SK-N-SH treated with all-trans-retinoic acid at 6 μM for 48 hours (cell line): ENCODE data around the gene ENOSF1.

Experiments used
- ATAC-seq: fragments of 200-7000 bp; cut with Tn5 transposase; 3 replicates; pipeline ENCODE4 v1.9.1; 2020; ENCODE audit warnings: mild to moderate bottlenecking, moderate library complexity
- ARNTL ChIP-seq: fragments of 450-650 bp; formaldehyde crosslinking; IDR thresholded peaks from 2 replicates; pipeline ENCODE4 v1.5.0; 2020; ENCODE audit warnings: low read depth, mild to moderate bottlenecking, moderate library complexity, borderline replicate concordance
- BACH2 ChIP-seq: fragments of 250-450 bp; sonication (Bioruptor Pico); IDR thresholded peaks from 2 replicates; pipeline ENCODE4 v1.9.0; 2021; ENCODE audit warnings: mild to moderate bottlenecking, borderline replicate concordance
- CREB5 ChIP-seq: fragments of 250-450 bp; sonication (Bioruptor Pico); IDR thresholded peaks from 2 replicates; pipeline ENCODE4 v1.5.1; 2020; ENCODE audit warnings: low read depth, mild to moderate bottlenecking, moderate library complexity
- CSDC2 ChIP-seq: fragments of 250-450 bp; sonication (Bioruptor Pico); IDR thresholded peaks from 2 replicates; pipeline ENCODE4 v1.5.0; 2020; ENCODE audit warnings: mild to moderate bottlenecking, moderate library complexity
- CSRNP3 ChIP-seq: fragments of 250-450 bp; sonication (Bioruptor Pico); IDR thresholded peaks from 2 replicates; pipeline ENCODE4 v1.5.1; 2021; ENCODE audit warnings: mild to moderate bottlenecking, moderate library complexity
- ESRRG ChIP-seq: fragments of 250-450 bp; sonication (Bioruptor Pico); IDR thresholded peaks from 2 replicates; pipeline ENCODE4 v1.6.1; 2021; ENCODE audit warnings: mild to moderate bottlenecking
- GLIS3 ChIP-seq: fragments of 250-450 bp; sonication (Bioruptor Pico); IDR thresholded peaks from 2 replicates; pipeline ENCODE4 v1.5.0; 2020; ENCODE audit warnings: mild to moderate bottlenecking, moderate library complexity
- OSR1 ChIP-seq: fragments of 250-450 bp; sonication (Bioruptor Pico); IDR thresholded peaks from 2 replicates; pipeline ENCODE4 v1.8.0; 2022; ENCODE audit warnings: moderate library complexity, mild to moderate bottlenecking, inconsistent platforms
- PATZ1 ChIP-seq: fragments of 250-450 bp; sonication (Bioruptor Pico); IDR thresholded peaks from 2 replicates; pipeline ENCODE4 v1.8.0; 2020; ENCODE audit warnings: mild to moderate bottlenecking, moderate library complexity, borderline replicate concordance
- PPARA ChIP-seq: fragments of 250-450 bp; sonication (Bioruptor Pico); IDR thresholded peaks from 2 replicates; pipeline ENCODE4 v1.5.0; 2020; ENCODE audit warnings: mild to moderate bottlenecking, borderline replicate concordance
- RARB ChIP-seq: fragments of 250-450 bp; sonication (Bioruptor Pico); IDR thresholded peaks from 2 replicates; pipeline ENCODE4 v1.8.0; 2021; ENCODE audit warnings: mild to moderate bottlenecking, moderate library complexity
- SNAI2 ChIP-seq: fragments of 250-450 bp; sonication (Bioruptor Pico); IDR thresholded peaks from 2 replicates; pipeline ENCODE4 v1.5.0; 2020; ENCODE audit warnings: mild to moderate bottlenecking, moderate library complexity
- TCF4 ChIP-seq: fragments of 250-450 bp; sonication (Bioruptor Pico); IDR thresholded peaks from 2 replicates; pipeline ENCODE4 v1.8.0; 2021; ENCODE audit warnings: mild to moderate bottlenecking, moderate library complexity, borderline replicate concordance
- TOX ChIP-seq: fragments of 250-450 bp; sonication (Bioruptor Pico); IDR thresholded peaks from 2 replicates; pipeline ENCODE4 v1.8.0; 2021; ENCODE audit warnings: mild to moderate bottlenecking, moderate library complexity, borderline replicate concordance
- TSHZ2 ChIP-seq: fragments of 250-450 bp; sonication (Bioruptor Pico); IDR thresholded peaks from 2 replicates; pipeline ENCODE4 v1.5.0; 2020; ENCODE audit warnings: mild to moderate bottlenecking, moderate library complexity
- ZC3H10 ChIP-seq: fragments of 250-450 bp; sonication (Bioruptor Pico); IDR thresholded peaks from 2 replicates; pipeline ENCODE4 v1.5.1; 2021; ENCODE audit warnings: mild to moderate bottlenecking, moderate library complexity
- ZFP3 ChIP-seq: fragments of 250-450 bp; sonication (Bioruptor Pico); IDR thresholded peaks from 2 replicates; pipeline ENCODE4 v1.5.0; 2020; ENCODE audit warnings: mild to moderate bottlenecking, moderate library complexity
- ZFP30 ChIP-seq: fragments of 450-650 bp; formaldehyde crosslinking; IDR thresholded peaks from 2 replicates; pipeline ENCODE4 v1.5.0; 2022; ENCODE audit warnings: mild to moderate bottlenecking, moderate library complexity
- ZNF565 ChIP-seq: fragments of 450-650 bp; formaldehyde crosslinking; conservative IDR thresholded peaks from 2 replicates; pipeline ENCODE4 v1.5.0; 2020; ENCODE audit warnings: low read depth, mild to moderate bottlenecking, moderate library complexity
- ZNF70 ChIP-seq: fragments of 450-650 bp; formaldehyde crosslinking; IDR thresholded peaks from 2 replicates; pipeline ENCODE4 v1.5.0; 2020; ENCODE audit warnings: mild to moderate bottlenecking, moderate library complexity
- ZNF8 ChIP-seq: fragments of 450-650 bp; formaldehyde crosslinking; IDR thresholded peaks from 2 replicates; pipeline ENCODE4 v1.5.0; 2020; ENCODE audit warnings: mild to moderate bottlenecking, moderate library complexity
- TF ChIP-seq, protein P1 (sequence below): fragments of 250-450 bp; sonication (Bioruptor Pico); IDR thresholded peaks from 2 replicates; pipeline ENCODE4 v1.8.0; 2021; ENCODE audit warnings: low read depth, mild to moderate bottlenecking, moderate library complexity, borderline replicate concordance

Gene ENOSF1

DNA sequence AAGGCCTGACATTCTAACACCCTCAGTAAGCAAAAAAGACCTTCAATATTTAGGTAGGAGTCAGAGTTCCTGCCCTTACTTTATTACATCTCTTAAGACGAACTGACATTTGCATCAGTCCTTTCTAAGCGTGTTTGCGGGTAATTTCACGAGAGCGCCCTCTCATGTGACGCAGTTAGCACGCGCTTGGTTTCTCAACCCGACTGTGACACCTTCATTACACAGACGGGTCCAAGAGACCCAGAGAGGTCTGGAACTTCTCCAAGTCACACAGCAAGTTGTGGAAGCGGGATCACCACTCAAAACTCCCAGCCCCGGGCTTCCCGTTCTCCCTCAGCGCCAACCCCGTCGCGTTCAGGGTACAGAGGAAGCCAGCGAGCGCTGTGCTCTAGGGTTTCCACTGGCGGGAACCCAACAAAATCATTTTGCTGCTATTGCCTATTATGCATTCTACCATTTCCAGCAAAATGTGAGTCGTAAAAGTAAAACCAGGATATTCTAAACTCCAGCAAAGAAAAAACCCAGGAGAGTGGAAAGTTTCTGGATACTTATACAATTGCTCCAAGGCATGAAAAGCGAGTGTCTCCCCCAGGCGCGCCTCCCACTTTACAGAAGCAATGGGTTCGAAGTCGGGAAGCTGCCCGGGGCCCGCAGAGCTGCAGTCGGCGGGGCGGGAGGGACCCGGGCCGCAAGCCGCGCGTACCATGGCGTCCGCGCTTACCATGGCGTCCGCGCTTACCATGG, 601 bp downstream of the ENOSF1 start (continued):
- TF ChIP-seq CREB5 (CRISPR knock-in tag): no peak
- TF ChIP-seq TCF4 (CRISPR knock-in tag): no peak
- TF ChIP-seq, protein P1, sequence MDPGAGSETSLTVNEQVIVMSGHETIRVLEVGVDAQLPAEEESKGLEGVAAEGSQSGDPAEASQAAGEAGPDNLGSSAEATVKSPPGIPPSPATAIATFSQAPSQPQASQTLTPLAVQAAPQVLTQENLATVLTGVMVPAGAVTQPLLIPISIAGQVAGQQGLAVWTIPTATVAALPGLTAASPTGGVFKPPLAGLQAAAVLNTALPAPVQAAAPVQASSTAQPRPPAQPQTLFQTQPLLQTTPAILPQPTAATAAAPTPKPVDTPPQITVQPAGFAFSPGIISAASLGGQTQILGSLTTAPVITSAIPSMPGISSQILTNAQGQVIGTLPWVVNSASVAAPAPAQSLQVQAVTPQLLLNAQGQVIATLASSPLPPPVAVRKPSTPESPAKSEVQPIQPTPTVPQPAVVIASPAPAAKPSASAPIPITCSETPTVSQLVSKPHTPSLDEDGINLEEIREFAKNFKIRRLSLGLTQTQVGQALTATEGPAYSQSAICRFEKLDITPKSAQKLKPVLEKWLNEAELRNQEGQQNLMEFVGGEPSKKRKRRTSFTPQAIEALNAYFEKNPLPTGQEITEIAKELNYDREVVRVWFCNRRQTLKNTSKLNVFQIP (CRISPR knock-in tag): no peak
- no peak for TF ChIP-seq OSR1 (CRISPR knock-in tag)

DNA sequence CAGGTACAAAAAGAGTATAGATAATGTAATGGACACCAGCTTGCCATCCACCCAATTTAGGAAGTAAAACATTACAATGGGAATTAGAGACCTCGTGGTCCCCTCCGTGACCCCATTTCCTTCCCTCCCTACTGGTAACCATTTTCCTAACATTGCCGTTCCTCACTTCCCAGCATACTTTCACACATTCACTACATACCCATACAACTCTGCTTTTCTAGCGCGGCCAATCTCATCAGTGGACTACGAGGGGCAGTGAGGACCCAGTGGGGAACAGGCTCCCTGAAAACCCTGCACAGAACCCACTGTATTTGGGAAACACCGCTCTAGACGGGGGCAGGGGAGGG, 1.1 kb downstream of the ENOSF1 start:
- TF ChIP-seq PATZ1 (CRISPR knock-in tag) (no peak), ZC3H10 (CRISPR knock-in tag) (no peak), SNAI2 (CRISPR knock-in tag) (no peak), ESRRG (CRISPR knock-in tag) (no peak), TCF4 (CRISPR knock-in tag) (no peak), ZNF8 (no peak), CSDC2 (no peak), ZFP3 (CRISPR knock-in tag) (no peak), ARNTL (CRISPR knock-in tag) (no peak), TSHZ2 (no peak), RARB (CRISPR knock-in tag) (no peak), BACH2 (CRISPR knock-in tag) (no peak)
- ATAC-seq: peak; percentile 24

- TF ChIP-seq ZFP30 (CRISPR knock-in tag): no peak
- no peak for ATAC-seq
Observed at GRCh38 chr18:710418-711300, 1.8 kb downstream of the ENOSF1 start.

DNA sequence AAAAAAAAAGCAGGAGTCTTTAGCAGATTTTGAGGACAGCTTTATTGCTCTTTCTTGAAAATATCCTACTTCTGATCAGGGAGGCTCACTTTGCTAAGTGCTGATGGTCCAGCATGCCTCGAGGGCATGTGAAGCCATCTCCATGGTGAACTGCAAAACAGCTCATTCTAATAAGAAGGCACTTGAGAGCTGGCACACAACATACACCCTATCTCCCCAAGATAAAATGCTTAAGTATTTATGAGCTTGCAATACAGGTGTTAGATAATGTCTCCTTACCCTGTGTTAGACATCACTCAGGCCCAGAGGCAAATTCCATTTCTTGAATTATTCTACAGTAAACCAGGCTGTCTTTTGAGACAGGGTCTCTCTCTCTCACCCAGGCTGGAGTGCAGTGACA, 2.7 kb downstream of the ENOSF1 start:
- ATAC-seq: no peak
- no peak for TF ChIP-seq ZNF70 (CRISPR knock-in tag)
- TF ChIP-seq TOX (CRISPR knock-in tag): no peak
- TF ChIP-seq ESRRG (CRISPR knock-in tag): no peak
- TF ChIP-seq OSR1 (CRISPR knock-in tag): no peak
- TF ChIP-seq ZNF8: no peak
- no peak for TF ChIP-seq CREB5 (CRISPR knock-in tag)
- no peak for TF ChIP-seq ZFP30 (CRISPR knock-in tag)
- no peak for TF ChIP-seq ZNF565 (CRISPR knock-in tag)
- no peak for TF ChIP-seq PPARA (CRISPR knock-in tag)
- TF ChIP-seq, protein P1 (CRISPR knock-in tag): no peak
- TF ChIP-seq CSRNP3 (CRISPR knock-in tag): no peak
- no peak for TF ChIP-seq GLIS3 (CRISPR knock-in tag)
